A549 (cell line): ENCODE results near the gene RGL3. TPM values are rescaled to one million over a fixed set of nuclear protein-coding genes. Genes with fewer than 3 reads are reported as not detected.

Experiments
- ATAC-seq, 2 experiments: fragments of 200-7000 bp in 1 of 2; fragments of >200 bp in 1 of 2; cut with Nextera tagmentation in 1 of 2; cut with Tn5 transposase in 1 of 2; 3 replicates each; pipeline versions ENCODE4 v1.8.0 to v1.9.1; 2018 to 2020; ENCODE audit warnings: mild to moderate bottlenecking in 1 of 2, moderate library complexity in 1 of 2
- CTCF ChIA-PET: fragments of 300-600 bp; sonication (Branson Sonifier 250); formaldehyde crosslinking; extraction: SDS; loops from one replicate; lab custom pipeline; 2021; ENCODE audit warnings: antibody characterized with exemption, inconsistent platforms; lab: Yijun Ruan, JAX
- POLR2A ChIA-PET: fragments of 350-600 bp; formaldehyde crosslinking; extraction: SDS; loops from one replicate; lab custom pipeline; 2021; ENCODE audit warnings: antibody characterized with exemption, inconsistent platforms; lab: Yijun Ruan, JAX
- DNase-seq, 2 experiments: peaks; one replicate each; pipeline versions ENCODE4 v3.0.0 to v3.0.0-alpha.2; 2011 to 2016; ENCODE audit warnings: low read depth in 1 of 2, low spot score in 1 of 2
- FAIRE-seq: peaks from 2 replicates; lab custom pipeline; 2011; peaks lifted over from hg19 to GRCh38; lab: Jason Lieb, UNC
- H3K27ac ChIP-seq, 2 experiments: fragments of >200 bp; sonication (Bioruptor Twin); formaldehyde crosslinking; 3 replicates each; pipeline ENCODE4 v1.5.1; 2016 to 2017
- H3K4me1 ChIP-seq: fragments of >200 bp; sonication (Bioruptor Twin); formaldehyde crosslinking; 3 replicates; pipeline ENCODE4 v1.6.1; 2016
- H3K4me2 ChIP-seq: fragments of >200 bp; sonication (Bioruptor Twin); formaldehyde crosslinking; 3 replicates; pipeline ENCODE4 v1.6.1; 2016
- H3K4me3 ChIP-seq: fragments of >200 bp; sonication (Bioruptor Twin); formaldehyde crosslinking; 3 replicates; pipeline ENCODE4 v1.5.1; 2016
- H3K9me3 ChIP-seq: fragments of >200 bp; sonication (Bioruptor Twin); formaldehyde crosslinking; 3 replicates; pipeline ENCODE4 v1.6.1; 2016
- BHLHE40 ChIP-seq: IDR thresholded peaks from 2 replicates; pipeline ENCODE4 v1.6.1; 2012; ENCODE audit warnings: low read depth, low read length, inconsistent platforms
- CBX8 ChIP-seq: fragments of 200-600 bp; sonication (generic); IDR thresholded peaks from 2 replicates; pipeline ENCODE4 v1.6.1; 2016
- CEBPB ChIP-seq, 2 experiments: fragments of >200 bp in 1 of 2; sonication (Bioruptor Twin) in 1 of 2; formaldehyde crosslinking in 1 of 2; IDR thresholded peaks; 2 replicates each; pipeline ENCODE4 v1.6.1; 2012 to 2016
- CHD4 ChIP-seq: fragments of 200-600 bp; sonication (generic); IDR thresholded peaks from 2 replicates; pipeline ENCODE4 v1.6.1; 2016; ENCODE audit warnings: antibody characterized with exemption, mild to moderate bottlenecking, borderline replicate concordance
- FOSB ChIP-seq: fragments of 250-450 bp; sonication (Bioruptor Pico); IDR thresholded peaks from 2 replicates; pipeline ENCODE4 v1.5.0; 2020; ENCODE audit warnings: mild to moderate bottlenecking, moderate library complexity
- GATA3 ChIP-seq: IDR thresholded peaks from 2 replicates; pipeline ENCODE4 v1.6.1; 2012; ENCODE audit warnings: borderline replicate concordance
- HEYL ChIP-seq: fragments of 250-450 bp; sonication (Bioruptor Pico); IDR thresholded peaks from 2 replicates; pipeline ENCODE4 v1.8.0; 2021; ENCODE audit warnings: mild to moderate bottlenecking, moderate library complexity
- HOXB13 ChIP-seq: fragments of 250-450 bp; sonication (Bioruptor Pico); IDR thresholded peaks from 2 replicates; pipeline ENCODE4 v1.5.0; 2020; ENCODE audit warnings: low read depth, mild to moderate bottlenecking, moderate library complexity
- JUN ChIP-seq, 2 experiments: fragments of >200 bp; sonication (Bioruptor Twin); formaldehyde crosslinking; IDR thresholded peaks; 2 replicates in 1 of 2; 3 replicates in 1 of 2; pipeline ENCODE4 v1.6.1; 2016 to 2017
- JUNB ChIP-seq: fragments of >200 bp; sonication (Bioruptor Twin); formaldehyde crosslinking; IDR thresholded peaks from 2 replicates; pipeline ENCODE4 v1.6.1; 2016
- KDM1A ChIP-seq: fragments of 200-600 bp; sonication (generic); IDR thresholded peaks from 2 replicates; pipeline ENCODE4 v1.6.1; 2016; ENCODE audit warnings: low read depth, mild to moderate bottlenecking
- KDM5A ChIP-seq: fragments of 200-600 bp; sonication (generic); IDR thresholded peaks from 2 replicates; pipeline ENCODE4 v1.6.1; 2016; ENCODE audit warnings: antibody characterized with exemption, mild to moderate bottlenecking
- MAZ ChIP-seq: fragments of 150-350 bp; IDR thresholded peaks from 2 replicates; pipeline ENCODE4 v1.6.1; 2014; ENCODE audit warnings: antibody characterized with exemption, low read depth, low read length, borderline replicate concordance
- MYC ChIP-seq: IDR thresholded peaks from 2 replicates; pipeline ENCODE4 v1.6.1; 2012; ENCODE audit warnings: mild to moderate bottlenecking, inconsistent platforms, low read length, improper control_type of control experiment, borderline replicate concordance
- NPAS2 ChIP-seq: fragments of 250-450 bp; sonication (Bioruptor Pico); IDR thresholded peaks from 2 replicates; pipeline ENCODE4 v1.8.0; 2022; ENCODE audit warnings: mild to moderate bottlenecking, moderate library complexity, borderline replicate concordance
- POLR2A ChIP-seq: IDR thresholded peaks from 2 replicates; pipeline ENCODE4 v1.6.1; 2012; ENCODE audit warnings: mild to moderate bottlenecking, low read length
- POLR2AphosphoS2 ChIP-seq: conservative IDR thresholded peaks from 2 replicates; pipeline ENCODE4 v1.6.1; 2012; ENCODE audit warnings: low read length, improper control_type of control experiment, inconsistent platforms
- RAD21 ChIP-seq, 2 experiments: fragments of >200 bp in 1 of 2; sonication (Bioruptor Twin) in 1 of 2; formaldehyde crosslinking in 1 of 2; IDR thresholded peaks in 1 of 2; conservative IDR thresholded peaks in 1 of 2; 2 replicates in 1 of 2; 3 replicates in 1 of 2; pipeline ENCODE4 v1.6.1; 2012 to 2018; ENCODE audit warnings: inconsistent platforms in 1 of 2
- RARB ChIP-seq: fragments of 250-450 bp; sonication (Bioruptor Pico); IDR thresholded peaks from 2 replicates; pipeline ENCODE4 v1.8.0; 2021; ENCODE audit warnings: mild to moderate bottlenecking, moderate library complexity
- RCOR1 ChIP-seq: fragments of 150-350 bp; IDR thresholded peaks from 2 replicates; pipeline ENCODE4 v1.6.1; 2014; ENCODE audit warnings: antibody characterized with exemption, low read length, low read depth
- RNF2 ChIP-seq: fragments of 200-600 bp; sonication (generic); IDR thresholded peaks from 2 replicates; pipeline ENCODE4 v1.6.1; 2016; ENCODE audit warnings: low read depth, mild to moderate bottlenecking, antibody characterized with exemption, moderate library complexity, borderline replicate concordance
- SMC3 ChIP-seq: fragments of >200 bp; sonication (Bioruptor Twin); formaldehyde crosslinking; IDR thresholded peaks from 3 replicates; pipeline ENCODE4 v1.6.1; 2018; ENCODE audit warnings: inconsistent platforms
- SREBF2 ChIP-seq: fragments of 450-650 bp; IDR thresholded peaks from 2 replicates; pipeline ENCODE4 v1.6.1; 2014; ENCODE audit warnings: mild to moderate bottlenecking, moderate library complexity
- ZFP36 ChIP-seq: fragments of 450-650 bp; IDR thresholded peaks from 2 replicates; pipeline ENCODE4 v1.6.1; 2014; ENCODE audit warnings: borderline replicate concordance; ENCODE audit not compliant: partially characterized antibody
- ZNF302 ChIP-seq: fragments of 250-450 bp; sonication (Bioruptor Pico); IDR thresholded peaks from 2 replicates; pipeline ENCODE4 v1.9.0; 2021; ENCODE audit warnings: inconsistent platforms, mild to moderate bottlenecking, moderate library complexity
- WGBS: methylation state at CpG from one replicate; pipeline ENCODE4 v1.1.6; 2017; ENCODE audit errors: missing lambda C conversion rate; 5-methylcytosine and 5-hydroxymethylcytosine counted together
- polyA plus RNA-seq, 4 experiments: library from polyadenylated mRNA; depleted of rRNA in 3 of 4; stranded (reverse); fragments of >200 nt; fragmentation: RNase III in 1 of 4; extraction: RNeasy Plus Mini Kit Qiagen cat#74134 plus additional on column Dnase treatment in 1 of 4; gene quantifications; 2 replicates in 3 of 4; 3 replicates in 1 of 4; pipeline ENCODE4 v1.2.3, GENCODE V29; 2011 to 2017
- TF ChIP-seq, protein P1 (sequence below): IDR thresholded peaks from 2 replicates; pipeline ENCODE4 v1.6.1; 2012
- TF ChIP-seq, protein P2 (sequence below): fragments of >200 bp; sonication (Bioruptor Twin); formaldehyde crosslinking; IDR thresholded peaks from 3 replicates; pipeline ENCODE4 v1.5.1; 2016
- TF ChIP-seq, protein P3 (sequence below): IDR thresholded peaks from 2 replicates; pipeline ENCODE4 v1.6.1; 2012; ENCODE audit warnings: low read depth, borderline replicate concordance

The RGL3 gene
- polyA plus RNA-seq, 2 of the 4 experiments (the other 2 are of a cell fraction) = 1.5 to 3.7 TPM

DNA sequence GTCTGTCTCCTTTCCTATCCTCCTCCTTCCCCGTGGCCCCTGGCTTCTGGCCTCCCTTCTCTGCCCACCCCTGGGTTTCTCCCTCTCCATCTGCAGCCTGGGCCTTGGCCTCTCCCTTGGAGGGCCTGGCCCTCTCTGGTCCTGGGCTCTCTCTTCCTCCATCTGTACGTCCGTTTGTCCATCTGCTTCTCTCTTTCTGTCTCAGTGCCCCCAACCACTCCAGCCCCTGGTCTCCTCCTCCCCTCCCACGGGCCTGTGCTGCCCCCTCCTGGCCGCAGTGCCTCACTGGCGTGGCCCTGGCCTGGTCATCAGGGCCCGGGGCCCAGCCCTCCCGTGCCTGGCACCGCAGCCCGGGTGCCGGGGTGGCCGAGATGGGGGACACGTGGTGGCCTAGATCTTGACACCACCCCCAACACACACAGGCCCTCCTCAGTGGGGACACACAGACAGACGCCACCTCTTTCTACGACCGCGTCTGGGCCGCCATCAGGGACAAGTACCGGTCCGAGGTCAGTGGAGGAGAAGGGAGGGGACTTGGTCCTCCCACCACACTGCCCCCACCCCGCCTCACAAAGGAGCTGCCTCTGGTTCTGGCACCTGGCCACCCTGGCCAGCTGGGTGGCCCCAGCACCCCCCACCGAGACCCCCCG, 27.7 kb upstream of the RGL3 start:
- TF ChIP-seq JUNB (no peak), SMC3 (peak; percentile 60), POLR2AphosphoS2 (no peak), NPAS2 (CRISPR knock-in tag) (no peak), SREBF2 (no peak), MAZ (no peak), RAD21 (conservative IDR thresholded peaks at IDR 0.05 in 1 of 2, IDR thresholded peaks at IDR 0.05 in 1 of 2) (peak; percentile 76 to 77), ZFP36 (no peak), MYC (no peak), GATA3 (no peak), CEBPB (IDR thresholded peaks at IDR 0.05) (no peak), FOSB (CRISPR knock-in tag) (no peak), KDM1A (no peak), BHLHE40 (no peak), RNF2 (no peak), CBX8 (no peak), POLR2A (no peak), KDM5A (no peak), CHD4 (no peak), JUN (IDR thresholded peaks at IDR 0.05) (no peak), HOXB13 (no peak), HEYL (CRISPR knock-in tag) (no peak), ZNF302 (CRISPR knock-in tag) (no peak)
- TF ChIP-seq, protein P1, sequence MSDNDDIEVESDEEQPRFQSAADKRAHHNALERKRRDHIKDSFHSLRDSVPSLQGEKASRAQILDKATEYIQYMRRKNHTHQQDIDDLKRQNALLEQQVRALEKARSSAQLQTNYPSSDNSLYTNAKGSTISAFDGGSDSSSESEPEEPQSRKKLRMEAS = no peak
- TF ChIP-seq, protein P2, sequence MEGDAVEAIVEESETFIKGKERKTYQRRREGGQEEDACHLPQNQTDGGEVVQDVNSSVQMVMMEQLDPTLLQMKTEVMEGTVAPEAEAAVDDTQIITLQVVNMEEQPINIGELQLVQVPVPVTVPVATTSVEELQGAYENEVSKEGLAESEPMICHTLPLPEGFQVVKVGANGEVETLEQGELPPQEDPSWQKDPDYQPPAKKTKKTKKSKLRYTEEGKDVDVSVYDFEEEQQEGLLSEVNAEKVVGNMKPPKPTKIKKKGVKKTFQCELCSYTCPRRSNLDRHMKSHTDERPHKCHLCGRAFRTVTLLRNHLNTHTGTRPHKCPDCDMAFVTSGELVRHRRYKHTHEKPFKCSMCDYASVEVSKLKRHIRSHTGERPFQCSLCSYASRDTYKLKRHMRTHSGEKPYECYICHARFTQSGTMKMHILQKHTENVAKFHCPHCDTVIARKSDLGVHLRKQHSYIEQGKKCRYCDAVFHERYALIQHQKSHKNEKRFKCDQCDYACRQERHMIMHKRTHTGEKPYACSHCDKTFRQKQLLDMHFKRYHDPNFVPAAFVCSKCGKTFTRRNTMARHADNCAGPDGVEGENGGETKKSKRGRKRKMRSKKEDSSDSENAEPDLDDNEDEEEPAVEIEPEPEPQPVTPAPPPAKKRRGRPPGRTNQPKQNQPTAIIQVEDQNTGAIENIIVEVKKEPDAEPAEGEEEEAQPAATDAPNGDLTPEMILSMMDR = peak; percentile 62
- TF ChIP-seq, protein P3, sequence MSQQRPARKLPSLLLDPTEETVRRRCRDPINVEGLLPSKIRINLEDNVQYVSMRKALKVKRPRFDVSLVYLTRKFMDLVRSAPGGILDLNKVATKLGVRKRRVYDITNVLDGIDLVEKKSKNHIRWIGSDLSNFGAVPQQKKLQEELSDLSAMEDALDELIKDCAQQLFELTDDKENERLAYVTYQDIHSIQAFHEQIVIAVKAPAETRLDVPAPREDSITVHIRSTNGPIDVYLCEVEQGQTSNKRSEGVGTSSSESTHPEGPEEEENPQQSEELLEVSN = no peak
- no peaks in the 10 kb centered on the region for H3K4me1 ChIP-seq
- peak; percentile 83 to 93; a peak in 5 of 6 replicates for ATAC-seq
- peak; percentile 40 to 70 for DNase-seq
- no peak overlapping the region for H3K4me2 ChIP-seq
- no peaks in the 10 kb centered on the region for H3K9me3 ChIP-seq
- ChIA-PET CTCF (interaction anchor here (0.6 to 2.0 kb wide), 15 partner anchors 8 to 203 kb away, joined by 3 to 29 read pairs (median 3); partner anchors contain the start of genes EPOR and SWSAP1), POLR2A (interaction anchor here (1.1 kb wide), 1 partner anchor 72 kb away, joined by 3 read pairs; no protein-coding TSS in a partner anchor)
- FAIRE-seq = no peak
- 45% methylated on average over 5 of the region's 23 CpGs for WGBS
- no peak overlapping the region for H3K4me3 ChIP-seq
- H3K27ac ChIP-seq = no peak overlapping the region

DNA sequence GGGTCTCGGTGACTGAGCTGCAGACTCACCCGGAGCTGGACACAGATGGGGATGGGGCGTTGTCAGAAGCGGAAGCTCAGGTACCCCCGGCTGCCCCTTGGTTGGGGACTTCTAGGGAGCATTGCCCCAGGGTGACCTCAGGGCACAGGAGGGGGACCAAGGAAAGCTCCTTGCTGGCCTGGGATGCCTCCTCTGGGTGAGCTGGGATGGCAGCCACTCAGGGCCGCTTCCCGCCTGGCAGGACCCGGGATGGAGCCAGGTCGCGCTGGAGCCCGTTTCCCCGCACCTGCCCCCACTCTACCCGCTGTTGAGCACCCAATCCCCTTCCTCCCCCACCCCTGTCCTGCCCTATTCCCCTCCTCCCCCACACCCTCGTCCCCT, 27.1 kb upstream of the RGL3 start:
- TF ChIP-seq RCOR1 (no peak), RARB (CRISPR knock-in tag) (no peak)
- TF ChIP-seq, all 56 proteins: peak for 0
- Histone ChIP-seq H3K4me2 (no peak overlapping the region), H3K9me3 (no peaks in the 10 kb centered on the region), H3K4me3 (no peak overlapping the region), H3K27ac (no peak overlapping the region), H3K4me1 (no peaks in the 10 kb centered on the region)
- ChIA-PET POLR2A (interaction anchor here (1.0 to 1.1 kb wide), 2 partner anchors 65 to 71 kb away, joined by 3 read pairs; no protein-coding TSS in a partner anchor), CTCF (interaction anchor here (0.6 to 2.0 kb wide), 16 partner anchors 22 to 204 kb away, joined by 3 to 29 read pairs (median 4); partner anchors contain the start of genes RGL3, SWSAP1 and TSPAN16)
- no peak for FAIRE-seq
- peak in 1 of 2 experiments; percentile 38; a peak in 3 of 6 replicates for ATAC-seq
- DNase-seq = no peak
- WGBS = 93% methylated on average over 3 of the region's 14 CpGs
